HG03457 (cell line): ENCODE results near the gene OSBPL2.

Experiments used
- ATAC-seq: cut with Tn5 transposase; IDR thresholded peaks from one replicate; pipeline ENCODE4 v1.9.1; 2021; ENCODE audit warnings: moderate number of reproducible peaks; ENCODE audit not compliant: unreplicated experiment

Gene OSBPL2

DNA sequence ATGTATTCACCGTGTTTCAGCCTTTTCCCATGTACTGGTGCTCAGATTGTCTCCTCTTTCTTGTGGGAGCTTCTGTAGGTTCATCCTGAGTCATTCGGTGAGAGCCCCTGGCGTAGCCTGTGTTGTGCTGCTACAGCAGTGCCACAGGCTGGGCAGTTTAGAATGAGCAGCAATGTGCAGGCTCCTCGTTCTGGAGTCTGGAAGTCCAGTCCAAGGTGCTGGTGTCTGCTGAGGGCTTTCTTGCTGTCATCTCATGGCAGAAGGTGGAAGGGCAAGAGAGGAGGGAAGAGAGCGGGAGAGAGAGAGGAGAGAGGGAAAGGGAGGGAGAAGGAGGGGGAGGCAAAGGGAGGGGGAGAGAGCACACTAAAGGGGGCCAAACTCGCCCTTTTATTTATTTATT lies 15.1 kb downstream of the OSBPL2 start:
- ATAC-seq: no peak

GRCh38 chr20:62254021-62254724 lies 15.9 kb downstream of the OSBPL2 start:
- no peak for ATAC-seq

- ATAC-seq: no peak
Measured at GRCh38 chr20:62255976-62256375, 17.7 kb downstream of the OSBPL2 start.

- ATAC-seq: no peak
Measured at GRCh38 chr20:62258499-62259293, 20.4 kb downstream of the OSBPL2 start.

DNA sequence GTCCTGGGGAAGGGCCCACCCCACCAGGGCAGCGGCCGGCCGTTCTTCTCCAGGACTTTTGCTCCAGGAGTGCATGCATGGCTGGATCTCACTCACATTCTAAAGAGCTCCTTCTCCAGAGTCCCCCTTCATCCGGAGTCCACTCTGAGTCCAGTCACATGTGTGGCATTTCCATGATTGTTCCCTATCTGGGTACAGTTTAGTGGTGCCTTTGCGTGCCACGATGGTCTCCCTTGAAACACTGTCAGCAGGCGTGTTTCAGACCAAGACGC lies 20.9 kb downstream of the OSBPL2 start:
- ATAC-seq: no peak

DNA sequence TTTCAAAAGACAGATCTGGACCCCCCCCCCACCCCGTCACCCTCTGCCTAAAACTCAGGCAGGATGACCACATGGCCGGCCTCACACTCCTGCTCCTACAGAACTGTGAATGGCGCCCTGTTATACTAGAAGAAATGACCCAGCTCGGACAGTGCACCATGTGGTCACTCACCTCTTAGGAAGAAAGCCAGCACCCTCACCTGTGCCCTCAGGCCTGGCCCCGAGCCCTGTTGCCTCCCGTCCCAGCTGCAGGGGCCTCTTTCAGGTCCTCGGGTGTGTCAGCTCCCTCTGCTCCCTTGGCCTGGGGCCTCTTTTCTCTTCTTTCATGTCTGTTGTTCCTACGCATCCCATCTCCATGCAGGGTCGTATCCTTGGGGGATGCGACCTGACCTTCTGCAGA lies 23.7 kb downstream of the OSBPL2 start:
- no peak for ATAC-seq

DNA sequence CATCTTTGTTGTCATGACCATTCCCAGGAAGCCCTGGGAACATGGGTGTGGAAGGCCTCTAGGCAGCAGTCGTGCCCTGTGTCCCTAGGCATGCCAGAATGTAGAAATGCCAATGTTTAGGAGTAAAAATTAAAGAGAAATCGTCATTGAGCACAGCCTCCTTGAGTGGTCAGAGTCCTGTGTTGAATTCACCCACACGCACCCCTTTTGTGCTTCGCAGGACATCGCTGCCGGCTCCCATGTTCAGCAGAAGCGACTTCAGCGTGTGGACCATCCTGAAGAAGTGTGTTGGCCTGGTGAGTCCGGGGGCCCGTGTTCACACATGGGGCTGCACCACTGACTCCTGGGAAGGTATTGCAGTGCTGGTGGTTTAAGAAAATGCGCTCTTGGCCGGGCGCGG lies 25.1 kb downstream of the OSBPL2 start:
- no peak for ATAC-seq

DNA sequence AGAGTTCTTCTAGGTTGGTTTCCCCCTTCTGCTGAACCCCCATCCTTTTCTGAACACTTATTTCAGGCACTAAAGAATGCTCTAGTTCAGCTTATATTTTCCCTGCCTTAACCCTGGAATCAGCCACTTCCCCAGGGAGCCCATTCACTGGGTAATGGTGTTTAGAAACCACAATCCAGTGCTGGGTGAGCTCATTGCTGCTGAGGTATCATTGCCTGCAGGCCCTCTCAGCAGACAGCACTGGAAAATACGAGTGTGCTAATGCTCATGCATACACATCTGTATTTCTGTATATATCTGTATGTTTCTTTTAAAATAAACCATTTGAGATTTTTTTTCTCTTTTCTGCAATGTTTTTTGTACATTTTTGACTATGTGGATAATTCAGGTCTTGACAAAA lies 27.0 kb downstream of the OSBPL2 start:
- ATAC-seq: no peak

- ATAC-seq: no peak
Measured at GRCh38 chr20:62266340-62266739, 28.0 kb downstream of the OSBPL2 start.

GRCh38 chr20:62266851-62267250 lies 28.5 kb downstream of the OSBPL2 start:
- no peak for ATAC-seq

GRCh38 chr20:62267543-62267942 lies 29.2 kb downstream of the OSBPL2 start:
- no peak for ATAC-seq

DNA sequence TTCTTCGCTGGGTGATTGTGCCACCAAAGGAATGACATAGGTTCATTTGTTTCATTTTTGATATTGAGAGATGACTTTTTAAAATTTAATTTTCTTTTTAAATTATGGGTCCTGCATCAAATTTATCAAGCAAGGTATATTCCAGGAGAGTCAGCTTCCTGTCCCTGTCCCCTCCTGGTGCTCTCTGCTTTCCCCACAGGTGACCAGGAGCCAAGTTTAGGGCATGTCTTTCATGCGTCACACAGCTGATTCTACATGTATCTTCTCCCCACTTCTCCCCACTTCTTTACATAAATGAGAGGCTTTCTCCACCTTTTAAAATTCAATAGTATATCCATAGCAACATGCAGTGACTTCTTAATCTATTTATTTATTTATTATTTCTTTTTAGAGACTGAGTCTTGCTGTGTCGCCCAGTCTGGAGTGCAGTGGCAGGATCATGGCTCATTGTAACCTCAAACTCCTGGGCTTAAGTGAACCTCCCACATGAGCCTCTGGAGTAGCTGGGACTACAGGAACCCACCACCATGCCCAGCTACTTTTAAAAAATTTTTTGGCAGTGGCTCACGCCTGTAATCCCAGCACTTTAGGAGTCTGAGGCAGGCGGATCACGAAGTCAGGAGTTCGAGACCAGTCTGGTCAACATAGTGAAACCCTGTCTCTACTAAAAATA lies 30.0 kb downstream of the OSBPL2 start:
- ATAC-seq: no peak

GRCh38 chr20:62269378-62269777 lies 31.1 kb downstream of the OSBPL2 start:
- no peak for ATAC-seq

GRCh38 chr20:62269871-62270270 lies 31.6 kb downstream of the OSBPL2 start:
- ATAC-seq: no peak

DNA sequence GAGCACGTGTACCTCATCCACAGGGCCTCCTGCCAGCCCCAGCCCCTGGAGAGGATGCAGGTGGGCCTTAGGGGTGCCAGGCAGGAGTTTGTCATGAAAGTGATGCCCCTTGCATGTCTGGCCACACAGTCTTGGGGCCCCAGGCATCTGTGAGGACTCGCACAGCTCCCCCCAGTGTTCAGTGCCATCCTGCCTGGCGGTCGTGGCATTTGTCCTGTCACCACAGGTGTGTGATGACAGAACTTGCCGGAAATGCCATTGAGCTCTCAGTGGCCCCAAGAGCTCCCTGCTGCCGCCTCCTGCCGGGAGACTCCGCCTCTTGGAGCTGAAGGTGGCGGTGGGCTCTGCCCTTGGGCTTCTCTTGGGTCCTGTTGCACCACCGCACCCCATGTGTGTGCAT lies 33.9 kb downstream of the OSBPL2 start:
- ATAC-seq: no peak

DNA sequence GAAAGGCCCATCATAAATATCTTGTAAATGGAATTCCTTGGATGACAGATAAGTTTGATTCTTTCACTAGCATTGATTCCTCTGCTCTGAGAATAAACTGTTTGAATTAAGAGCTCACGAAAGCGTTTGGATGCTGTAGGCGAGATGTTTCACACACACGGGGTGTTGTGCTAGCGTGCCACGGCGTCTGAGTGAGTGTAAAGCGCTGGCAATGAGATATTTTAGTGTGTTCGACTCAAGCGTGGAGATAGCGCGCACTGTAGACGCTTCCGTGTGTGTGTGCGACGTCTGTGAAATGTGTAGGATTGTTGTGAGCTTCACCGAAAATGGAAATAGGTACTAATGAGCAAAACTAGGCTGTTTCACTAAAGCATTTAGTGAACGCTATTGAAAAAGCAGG lies 35.1 kb downstream of the OSBPL2 start:
- ATAC-seq: no peak

- no peak for ATAC-seq
Measured at GRCh38 chr20:62274332-62274950, 36.1 kb downstream of the OSBPL2 start.

- ATAC-seq: no peak
Measured at GRCh38 chr20:62275219-62275618, 36.9 kb downstream of the OSBPL2 start.

- no peak for ATAC-seq
Measured at GRCh38 chr20:62276439-62276838, 38.1 kb downstream of the OSBPL2 start.

DNA sequence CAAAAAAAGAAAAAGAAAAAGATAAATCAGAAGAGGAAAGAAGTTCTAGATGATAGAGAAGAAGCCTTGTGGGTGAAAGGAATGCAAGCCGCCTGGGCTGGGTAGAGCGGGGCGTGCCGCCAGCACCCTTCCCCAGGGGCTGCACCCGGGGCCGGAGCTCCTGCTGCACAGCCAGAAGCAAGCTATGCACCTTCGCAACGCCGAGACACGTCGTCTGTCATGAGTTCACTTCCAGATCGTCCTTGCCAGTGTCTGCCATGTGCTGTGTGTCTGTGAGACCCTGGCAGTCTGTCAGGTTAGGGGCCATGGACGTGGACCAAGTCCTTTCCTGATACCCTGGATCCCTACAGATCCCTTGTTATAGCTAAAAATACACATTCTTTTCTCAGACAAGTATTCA lies 38.9 kb downstream of the OSBPL2 start:
- ATAC-seq: no peak

- no peak for ATAC-seq
Measured at GRCh38 chr20:62280303-62280702, 42.0 kb downstream of the OSBPL2 start.
